Natural killer cell (primary cell): ENCODE measurements around the gene PIERCE2. TPM values are rescaled to one million over a fixed set of nuclear protein-coding genes. Genes with fewer than 3 reads are reported as not detected.
A peak's percentile ranks its signal among the peaks of the same experiment; 100 is the strongest.

Source experiments
- ATAC-seq, 3 donors: fragments of 150-1000 bp in 2 of 3; fragments of 200-7000 bp in 1 of 3; cut with Tn5 transposase; 1 replicate in 1 of 3; 2 replicates in 2 of 3; pipeline ENCODE4 v1.10.0; 2021; ENCODE audit warnings: mild to moderate bottlenecking in 2 of 3, moderate library complexity in 2 of 3
- DNase-seq, 2 donors: peaks; one replicate each; pipeline versions ENCODE4 v3.0.0 to v3.0.0-alpha.2; 2013 to 2021; ENCODE audit warnings: mixed read lengths in 1 of 2
- H3K27ac ChIP-seq: one replicate; pipeline ENCODE4 v1.5.1; 2013; ENCODE audit warnings: mild to moderate bottlenecking, low read length
- H3K27me3 ChIP-seq: one replicate; pipeline ENCODE4 v1.6.1; 2013; ENCODE audit warnings: low read length; ENCODE audit not compliant: control insufficient read depth, insufficient read depth
- H3K36me3 ChIP-seq: one replicate; pipeline ENCODE4 v1.6.1; 2013; ENCODE audit warnings: low read length; ENCODE audit not compliant: control insufficient read depth, insufficient read depth
- H3K4me1 ChIP-seq: one replicate; pipeline ENCODE4 v1.6.1; 2013; ENCODE audit warnings: low read length; ENCODE audit not compliant: control insufficient read depth, insufficient read depth
- H3K4me3 ChIP-seq: one replicate; pipeline ENCODE4 v1.5.1; 2013; ENCODE audit warnings: low read length
- H3K9me3 ChIP-seq: one replicate; pipeline ENCODE4 v1.6.1; 2013; ENCODE audit warnings: low read length; ENCODE audit not compliant: control insufficient read depth, insufficient read depth
- H3K27ac Mint-ChIP-seq, 2 donors: one replicate each; pipeline ENCODE4 v1.8.0; 2022; ENCODE audit warnings: mild to moderate bottlenecking in 2 of 2, mixed read lengths in 2 of 2, moderate library complexity in 1 of 2
- H3K27me3 Mint-ChIP-seq, 2 donors: one replicate each; pipeline ENCODE4 v1.8.0; 2022; ENCODE audit warnings: low read depth in 2 of 2, mixed read lengths in 2 of 2
- H3K36me3 Mint-ChIP-seq: one replicate; pipeline ENCODE4 v1.8.0; 2022; ENCODE audit warnings: mixed read lengths
- H3K4me1 Mint-ChIP-seq, 2 donors: one replicate each; pipeline ENCODE4 v1.8.0; 2022; ENCODE audit warnings: mixed read lengths in 2 of 2
- H3K4me3 Mint-ChIP-seq: one replicate; pipeline ENCODE4 v1.8.0; 2022; ENCODE audit warnings: mild to moderate bottlenecking, moderate library complexity, mixed read lengths
- H3K9me3 Mint-ChIP-seq, 2 donors: one replicate each; pipeline ENCODE4 v1.8.0; 2022; ENCODE audit warnings: mixed read lengths in 2 of 2
- CTCF ChIP-seq: fragments of 200-600 bp; IDR thresholded peaks from one replicate; pipeline ENCODE4 v1.8.0; 2022; ENCODE audit warnings: antibody characterized with exemption
- WGBS: methylation state at CpG from one replicate; pipeline ENCODE4 v1.1.7; 2013; ENCODE audit warnings: missing lambda C conversion rate; ENCODE audit not compliant: insufficient coverage; 5-methylcytosine and 5-hydroxymethylcytosine counted together
- intact Hi-C: fragments of 100-400 bp; cut with micrococcal nuclease; formaldehyde crosslinking; loops from one replicate; pipeline ENCODE4 v1.14.2; 2022
- total RNA-seq, 4 donors: library from RNA; stranded (reverse); fragments of 120-200 nt in 1 of 4; gene quantifications; one replicate each; pipeline versions ENCODE4 v1.2.3 to v1.2.4, GENCODE V29; 2013 to 2022

The PIERCE2 gene
- total RNA-seq: under 1 TPM in 2 of 3 donors, not detected in 1; 0.47 to 0.53 TPM
- 0.43 TPM for total RNA-seq (2013)

DNA sequence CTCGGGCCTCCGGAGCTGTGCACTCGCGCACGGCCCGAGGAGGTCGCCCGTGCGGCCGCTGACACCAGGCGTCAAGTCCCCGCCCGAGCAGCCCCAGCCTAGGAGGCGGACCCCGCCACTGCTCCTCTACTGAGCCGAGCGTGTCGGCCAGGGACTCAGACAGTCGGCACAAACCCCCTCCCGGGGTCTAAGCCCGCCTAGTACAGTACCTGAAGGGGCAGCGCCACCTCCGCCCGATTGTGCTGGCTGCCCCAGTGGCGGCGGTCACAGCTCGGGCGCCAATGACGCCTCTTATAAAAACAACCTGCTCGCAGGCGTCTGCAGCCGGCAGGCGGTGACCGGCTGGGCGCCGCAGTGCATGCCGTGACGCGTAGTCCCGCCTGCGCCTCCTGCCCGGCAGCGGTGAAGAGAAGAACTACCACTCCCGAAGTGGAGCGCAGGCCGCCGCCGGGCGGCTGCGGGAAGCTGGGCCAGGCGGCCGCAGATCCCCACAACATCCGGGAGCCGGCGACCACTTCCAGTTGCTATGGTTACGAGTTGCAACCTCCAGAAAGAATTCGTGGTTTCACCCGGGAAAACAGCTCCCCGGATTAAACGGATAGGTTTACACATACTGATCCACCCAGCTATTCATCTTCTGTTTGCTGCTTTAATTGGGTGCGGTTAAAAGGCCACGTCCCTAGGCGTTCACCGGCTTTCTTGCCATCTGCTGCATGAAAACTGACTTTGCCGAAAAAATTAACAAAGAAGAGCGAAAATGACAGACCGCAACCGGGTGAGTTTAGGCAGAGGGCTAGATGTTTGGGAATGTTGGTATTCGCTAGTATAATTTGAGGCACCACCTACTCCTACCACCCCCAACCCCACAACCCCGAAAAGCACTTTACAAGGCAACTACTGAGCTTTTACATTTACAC lies at the start of gene PIERCE2, which contains the start of gene CCPG1:
Gene PIERCE2, plus strand, starts transcription at position 484 of the 917 bp plus-strand sequence. Its CDS starts 274 bp downstream, at position 758.
Gene CCPG1, minus strand, starts transcription at position 348 of the 917 bp plus-strand sequence. CDS start 18,935 bp downstream, outside the sequence.
- H3K4me1 Mint-ChIP-seq: peaks cover 30 to 31% of the 10 kb centered on the region in 2 donors
- peak; percentile 88 to 95 (median 91) for ATAC-seq

DNA sequence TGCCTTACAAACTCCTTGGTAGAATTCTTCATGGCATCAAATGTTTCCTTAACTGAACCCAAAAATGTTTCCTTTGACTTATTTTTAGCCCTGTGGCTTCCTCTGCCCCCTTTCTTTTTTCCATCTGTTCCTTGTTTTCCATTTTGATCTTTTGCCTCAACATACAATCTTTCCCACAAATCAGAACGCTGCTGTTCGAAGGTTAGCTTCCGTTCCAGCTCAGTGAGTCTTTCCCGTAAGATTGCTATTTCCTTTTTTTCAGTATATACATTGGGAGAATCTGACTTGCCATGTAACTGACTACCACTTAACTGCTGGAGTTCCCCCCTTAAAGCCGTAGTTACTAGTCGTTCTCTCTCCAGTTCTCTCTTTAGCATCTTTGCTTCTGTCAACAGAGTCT lies 48.0 kb upstream of the PIERCE2 start:
- Mint-ChIP-seq H3K4me1 (peaks cover 0 to 13% of the 10 kb centered on the region in 2 donors), H3K9me3 (no peaks in the 10 kb centered on the region), H3K36me3 (peaks cover 11% of the 10 kb centered on the region), H3K27me3 (no peaks in the 10 kb centered on the region), H3K27ac (peak overlapping the region; percentile 2 to 49), H3K4me3 (no peak overlapping the region)
- DNase-seq (no peak), ATAC-seq (no peak)
- no peak overlapping the region for H3K27ac ChIP-seq
- no peak overlapping the region for H3K4me3 ChIP-seq
- no peak for TF ChIP-seq CTCF
- no peaks in the 10 kb centered on the region for H3K27me3 ChIP-seq
- WGBS: 40% methylated on average over 6 of the region's 6 CpGs
- intact Hi-C loops: no loop called here
- no peaks in the 10 kb centered on the region for H3K4me1 ChIP-seq
- no peaks in the 10 kb centered on the region for H3K9me3 ChIP-seq
- H3K36me3 ChIP-seq: peaks cover 23% of the 10 kb centered on the region

More for the DNA sequence above, at the start of gene PIERCE2, which contains the start of gene CCPG1:
- Mint-ChIP-seq H3K4me3 (peak within 1 kb of the TSS; percentile 97), H3K27ac (peak within 1 kb of the TSS; percentile 92 to 94), H3K27me3 (no peaks in the 10 kb centered on the region), H3K9me3 (no peaks in the 10 kb centered on the region), H3K36me3 (no peaks in the 10 kb centered on the region)
- intact Hi-C loops: loop anchor here (2.0 to 10.0 kb wide), 3 partner anchors 91 to 211 kb away; partner anchors contain the start of genes PIGB, PIGBOS1, RAB27A and RSL24D1
- peak; percentile 86 to 94 for DNase-seq
- WGBS: under 1% methylated on average over 69 of the region's 70 CpGs
- peak within 1 kb of the TSS; percentile 92 for H3K27ac ChIP-seq
- no peaks in the 10 kb centered on the region for H3K36me3 ChIP-seq
- peaks cover 25% of the 10 kb centered on the region for H3K4me1 ChIP-seq
- no peaks in the 10 kb centered on the region for H3K27me3 ChIP-seq
- peak; percentile 91 for TF ChIP-seq CTCF
- H3K9me3 ChIP-seq: no peaks in the 10 kb centered on the region
- H3K4me3 ChIP-seq: peak within 1 kb of the TSS; percentile 82

- Mint-ChIP-seq H3K36me3 (peaks cover 11% of the 10 kb centered on the region), H3K9me3 (no peaks in the 10 kb centered on the region), H3K4me3 (no peak overlapping the region), H3K4me1 (peaks cover 0 to 13% of the 10 kb centered on the region in 2 donors), H3K27me3 (no peaks in the 10 kb centered on the region), H3K27ac (peak overlapping the region; percentile 2 to 49)
- Histone ChIP-seq H3K4me3 (no peak overlapping the region), H3K4me1 (no peaks in the 10 kb centered on the region), H3K27me3 (no peaks in the 10 kb centered on the region), H3K9me3 (no peaks in the 10 kb centered on the region), H3K27ac (no peak overlapping the region), H3K36me3 (peaks cover 17% of the 10 kb centered on the region)
- ATAC-seq (no peak), DNase-seq (no peak)
- no peak for TF ChIP-seq CTCF
- WGBS: 98% methylated on average over 9 of the region's 10 CpGs
- intact Hi-C loops: no loop called here
These were observed 47.2 kb upstream of the PIERCE2 start for GRCh38 chr15:55361048-55361447.
